Epithelial cell of proximal tubule (primary cell): ENCODE measurements around the gene VPS51. TPM values are rescaled to one million over a fixed set of nuclear protein-coding genes. Genes with fewer than 3 reads are reported as not detected.
"Not testable (repeated sequence)": the region's sequence is repeated elsewhere in the genome, so short reads cannot be mapped to it uniquely, and the experiment has no call there.

Experiments used
- DNase-seq: peaks from one replicate; pipeline ENCODE4 v3.0.0-alpha.2; 2011; ENCODE audit warnings: low read depth
- H3K4me3 ChIP-seq: 2 replicates; pipeline ENCODE4 v1.5.1; 2011; ENCODE audit warnings: low read depth, mild to moderate bottlenecking, low read length
- CTCF ChIP-seq: conservative IDR thresholded peaks from 2 replicates; pipeline ENCODE4 v1.5.1; 2012; ENCODE audit warnings: low read depth, mild to moderate bottlenecking, low read length
- total RNA-seq: library from RNA; depleted of rRNA; stranded (reverse); fragments of >200 nt; gene quantifications from 2 replicates; pipeline ENCODE4 v1.2.3, GENCODE V29; 2015

VPS51 gene
- total RNA-seq, 1 donor from 2014 or later = 342 TPM

- no peak for TF ChIP-seq CTCF
- peak; percentile 92 for DNase-seq
These were observed 39.1 kb downstream of the VPS51 start for GRCh38 chr11:65134952-65135632.

DNA sequence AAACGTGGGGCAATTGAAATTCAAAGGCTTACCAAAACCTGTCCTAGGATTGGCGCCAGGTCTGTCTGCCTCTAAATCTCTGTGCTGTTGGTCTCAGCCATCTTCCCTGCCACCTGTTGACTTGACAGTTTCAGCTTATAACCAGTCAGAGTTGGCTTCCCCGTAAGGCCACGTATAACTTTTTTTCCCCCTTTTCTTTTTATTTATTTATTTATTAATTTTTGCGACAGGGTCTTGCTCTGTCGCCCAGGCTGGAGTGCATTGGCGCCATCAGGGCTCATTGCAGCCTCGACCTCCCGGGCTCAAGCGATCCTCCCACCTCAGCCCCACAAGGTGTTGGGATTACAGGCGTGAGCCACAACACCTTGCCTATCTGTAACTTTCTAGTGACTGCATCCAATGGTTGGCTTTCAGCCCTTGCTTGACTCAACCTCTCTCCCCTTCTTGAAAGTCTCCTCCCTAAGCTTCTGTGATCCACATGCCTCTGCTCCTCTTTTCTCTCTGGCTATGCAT is 39.7 kb downstream of the VPS51 start:
- TF ChIP-seq CTCF = no peak

More at GRCh38 chr11:65134952-65135632, 39.1 kb downstream of the VPS51 start:
- H3K4me3 ChIP-seq = peak overlapping the region; percentile 76

GRCh38 chr11:65136515-65137096 is 40.6 kb downstream of the VPS51 start:
- H3K4me3 ChIP-seq = no peak overlapping the region
- no peak for DNase-seq
- no peak for TF ChIP-seq CTCF

More for the DNA sequence above, 39.7 kb downstream of the VPS51 start:
- peak overlapping the region; percentile 76 for H3K4me3 ChIP-seq
- DNase-seq = no peak

DNA sequence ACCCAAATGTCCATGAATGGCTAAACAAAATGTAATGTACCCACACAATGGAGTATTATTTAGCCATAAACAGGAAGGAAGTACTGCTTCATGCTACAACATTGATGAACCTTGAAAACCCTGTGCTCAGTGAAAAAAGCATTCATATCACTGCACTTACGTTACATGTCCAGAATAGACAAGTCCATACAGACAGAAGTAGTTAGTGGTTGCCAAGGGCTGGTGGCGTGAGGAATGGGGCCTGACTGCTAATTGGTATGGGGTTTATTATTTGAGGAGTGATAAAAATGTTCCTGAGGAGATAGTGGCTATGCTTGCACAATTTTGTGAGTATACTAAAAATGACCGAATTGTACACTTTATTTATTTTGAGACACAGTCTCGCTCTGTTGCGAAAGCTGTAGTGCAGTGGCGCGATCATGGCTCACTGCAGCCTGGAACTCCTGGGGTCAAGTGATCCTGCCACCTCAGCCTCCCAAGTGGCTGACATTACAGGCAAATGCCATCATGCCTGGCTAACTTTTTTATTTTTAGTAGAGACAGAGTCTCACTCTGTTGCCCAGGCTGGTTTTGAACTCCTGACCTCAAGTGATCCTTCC is 46.0 kb downstream of the VPS51 start:
- no peak for TF ChIP-seq CTCF
- DNase-seq = no peak
- no peak overlapping the region for H3K4me3 ChIP-seq

DNA sequence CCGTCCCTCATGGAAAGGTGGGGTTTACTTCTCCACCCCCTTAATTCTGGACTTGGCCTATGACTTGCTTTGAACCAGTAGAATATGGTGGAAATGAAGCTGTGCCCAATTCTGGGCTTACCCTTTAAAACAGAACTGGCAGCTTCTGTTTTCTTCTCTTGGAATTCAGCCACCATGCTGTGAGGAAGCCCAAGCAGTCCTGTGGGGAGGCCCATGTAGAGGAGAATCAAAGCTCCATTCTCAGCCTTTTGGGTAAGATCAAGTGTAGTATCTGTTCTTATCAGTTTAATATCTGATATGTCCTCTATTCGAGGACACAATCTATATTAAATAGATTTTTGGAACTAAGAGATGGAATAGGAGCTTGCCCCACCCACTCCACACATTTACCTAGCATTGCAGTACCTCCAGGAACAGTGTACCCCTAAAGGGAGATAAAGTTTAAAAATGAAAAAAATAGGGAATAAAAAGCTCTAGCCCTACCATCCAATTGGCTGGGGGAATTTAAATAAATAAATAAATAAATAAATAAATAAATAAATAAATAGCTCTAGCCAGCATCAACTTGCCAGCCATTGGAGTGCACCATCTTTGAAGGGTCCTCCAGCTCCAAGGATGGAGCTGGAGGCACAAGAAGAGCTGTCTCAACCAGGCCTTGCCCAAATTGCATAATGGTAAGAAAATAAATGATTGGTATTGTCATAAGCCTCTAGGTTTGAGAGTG is 51.5 kb downstream of the VPS51 start:
- H3K4me3 ChIP-seq = no peak overlapping the region
- no peak for TF ChIP-seq CTCF
- no peak for DNase-seq

DNA sequence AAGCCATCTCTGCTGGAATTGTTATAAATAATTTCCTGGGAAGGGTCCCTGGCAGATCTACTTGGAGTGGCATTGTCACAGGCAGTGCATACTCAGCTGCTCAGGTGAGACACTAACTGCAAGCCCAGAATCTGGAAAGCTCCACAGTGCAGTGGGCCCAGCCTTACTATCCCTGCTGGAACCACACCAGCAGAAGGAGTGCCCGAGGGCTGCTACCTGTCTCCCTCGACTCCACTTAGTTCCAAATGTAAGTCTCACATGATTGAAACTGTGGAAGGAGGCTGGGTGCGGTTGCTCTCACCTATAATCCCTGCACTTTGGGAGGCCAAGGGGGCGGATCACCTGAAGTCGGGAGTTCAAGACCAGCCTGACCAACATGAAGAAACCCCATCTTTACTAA is 52.6 kb downstream of the VPS51 start:
- H3K4me3 ChIP-seq = no peak overlapping the region
- no peak for DNase-seq
- TF ChIP-seq CTCF = no peak

- not testable (repeated sequence) for DNase-seq
These were observed 54.1 kb downstream of the VPS51 start for GRCh38 chr11:65150131-65150508.

More at GRCh38 chr11:65150131-65150508, 54.1 kb downstream of the VPS51 start:
- H3K4me3 ChIP-seq = not testable (repeated sequence)
